HG03460 (cell line): ENCODE data around the gene SHISA4.
"Not testable (repeated sequence)": the region's sequence is repeated elsewhere in the genome, so short reads cannot be mapped to it uniquely, and the experiment has no call there.

Source experiments
- ATAC-seq: cut with Tn5 transposase; IDR thresholded peaks from one replicate; pipeline ENCODE4 v1.9.1; 2021; ENCODE audit not compliant: unreplicated experiment

SHISA4 gene

DNA sequence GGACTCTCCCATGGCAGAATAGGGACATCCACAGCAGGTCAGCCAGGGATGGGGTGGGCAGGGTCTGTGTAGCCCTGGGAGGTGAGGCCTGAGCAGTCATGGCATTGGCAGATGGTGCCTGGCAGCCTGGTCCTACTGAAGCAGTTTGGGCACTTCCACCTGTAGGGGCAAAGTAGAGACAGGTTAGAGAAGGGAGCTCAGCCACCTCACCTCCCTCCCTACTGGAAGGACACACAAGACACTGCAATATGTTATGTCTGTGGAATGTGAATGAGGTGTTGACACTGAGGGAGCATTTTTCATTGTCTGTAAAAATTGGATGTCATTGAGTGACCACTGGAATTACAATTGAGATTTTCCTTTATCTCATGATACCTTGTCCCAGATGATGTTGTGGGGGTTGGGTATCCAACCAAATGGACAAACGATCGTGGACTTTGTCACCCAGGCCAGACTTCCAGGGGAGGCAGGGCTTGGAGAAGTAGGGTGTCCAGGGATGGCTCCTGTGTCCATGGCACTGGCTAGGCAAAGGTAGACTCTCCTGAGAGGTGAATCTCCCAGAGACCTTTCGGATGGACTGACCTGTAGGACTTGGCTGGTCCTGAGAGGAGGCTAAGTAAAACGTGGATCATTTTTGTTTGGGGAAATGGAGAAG is 9.7 kb downstream of the SHISA4 start:
- ATAC-seq: no peak

GRCh38 chr1:201898992-201899391 is 10.3 kb downstream of the SHISA4 start:
- ATAC-seq: no peak

- no peak for ATAC-seq
Measured at GRCh38 chr1:201899683-201900429, 11.2 kb downstream of the SHISA4 start.

DNA sequence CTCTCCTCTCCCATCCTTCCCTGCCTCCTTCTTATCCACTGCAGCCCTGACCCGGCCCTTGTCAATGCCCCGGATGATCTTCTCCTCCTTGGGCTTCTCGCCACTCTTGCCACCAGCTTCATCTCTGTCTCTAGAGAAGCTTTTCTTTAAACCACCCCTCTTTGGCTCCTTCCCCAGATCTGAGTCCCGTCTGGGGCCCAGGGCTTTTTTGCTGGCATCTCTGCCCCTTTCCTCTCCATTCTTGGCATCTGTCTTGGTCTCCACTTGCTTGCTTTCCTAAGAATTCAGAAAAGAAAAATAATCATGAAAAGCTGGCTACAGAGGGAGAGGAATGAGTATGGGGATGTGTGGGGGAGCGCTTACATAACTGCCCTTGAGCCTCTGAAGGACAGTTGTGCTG is 11.8 kb downstream of the SHISA4 start:
- ATAC-seq: no peak

DNA sequence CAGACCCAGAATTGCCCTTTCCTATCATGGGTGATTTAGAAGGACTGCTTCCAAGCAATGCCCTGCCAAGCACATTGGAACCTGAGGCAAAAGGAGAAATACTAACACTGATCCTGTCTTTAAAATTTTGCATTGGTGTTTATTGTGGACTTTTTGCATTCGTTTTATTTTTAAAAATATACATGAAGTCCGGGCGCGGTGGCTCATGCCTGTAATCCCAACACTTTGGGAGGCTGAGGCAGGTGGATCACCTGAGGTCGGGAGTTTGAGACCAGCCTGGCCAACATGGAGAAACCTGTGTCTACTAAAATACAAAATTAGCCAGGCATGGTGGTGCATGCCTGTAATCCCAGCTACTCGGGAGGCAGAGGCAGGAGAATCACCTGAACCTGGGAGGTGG is 12.3 kb downstream of the SHISA4 start:
- ATAC-seq: not testable (repeated sequence)

- ATAC-seq: no peak
Measured at GRCh38 chr1:201902198-201902597, 13.5 kb downstream of the SHISA4 start.

- no peak for ATAC-seq
Measured at GRCh38 chr1:201903135-201903534, 14.4 kb downstream of the SHISA4 start.

- ATAC-seq: no peak
Measured at GRCh38 chr1:201904579-201904978, 15.9 kb downstream of the SHISA4 start.

DNA sequence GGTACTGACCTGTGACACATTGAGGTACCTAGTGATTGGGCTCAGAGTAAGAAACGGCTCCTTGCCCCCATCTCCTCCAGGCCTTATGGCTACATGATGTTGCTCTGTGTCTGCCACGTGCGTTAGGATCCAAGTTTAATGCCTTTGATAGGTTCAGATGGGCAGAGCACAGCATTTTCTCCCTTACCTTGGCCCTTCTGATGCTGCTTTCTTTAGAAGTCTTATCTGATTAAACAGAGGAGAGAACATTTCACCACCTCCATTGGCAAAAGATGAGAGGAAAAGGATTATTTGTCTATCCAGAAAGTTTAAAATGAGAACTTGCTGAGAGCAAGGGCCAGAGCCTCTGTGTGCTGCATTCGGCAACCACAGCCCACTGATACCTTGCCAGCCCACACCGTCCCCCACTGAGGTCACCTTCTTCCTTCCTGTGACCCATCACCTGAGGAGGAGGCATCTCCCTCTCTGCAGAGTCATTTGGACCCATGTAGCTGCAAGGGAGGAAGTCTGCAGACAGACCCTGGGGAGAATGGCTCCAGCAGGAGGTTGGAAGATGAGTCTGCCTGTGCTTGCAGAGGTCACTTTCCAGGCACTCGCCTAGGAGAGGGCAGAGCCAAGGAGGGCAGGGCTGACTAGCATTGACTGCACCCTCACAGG is 16.7 kb downstream of the SHISA4 start:
- no peak for ATAC-seq

DNA sequence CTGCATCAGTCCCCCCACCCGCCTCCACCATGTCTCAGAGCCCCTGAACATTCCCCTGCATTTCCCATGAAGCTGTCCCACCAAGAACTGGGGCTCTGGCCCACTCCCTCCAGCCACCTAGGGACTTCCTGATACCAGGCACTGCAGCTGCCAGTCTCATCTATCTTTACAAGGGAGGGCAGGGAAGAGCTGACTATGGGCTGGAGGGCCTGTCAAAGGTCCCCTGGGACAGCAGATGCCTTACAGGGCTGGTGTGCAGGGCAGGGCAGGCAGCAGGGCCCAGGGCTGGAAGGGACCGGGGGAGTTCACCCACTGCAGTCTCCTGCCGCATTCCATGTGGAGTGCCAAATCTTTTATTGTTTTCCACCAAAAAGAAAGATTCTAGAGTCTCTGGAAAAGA is 17.6 kb downstream of the SHISA4 start:
- ATAC-seq: no peak

GRCh38 chr1:201907621-201908020 is 18.9 kb downstream of the SHISA4 start:
- no peak for ATAC-seq

DNA sequence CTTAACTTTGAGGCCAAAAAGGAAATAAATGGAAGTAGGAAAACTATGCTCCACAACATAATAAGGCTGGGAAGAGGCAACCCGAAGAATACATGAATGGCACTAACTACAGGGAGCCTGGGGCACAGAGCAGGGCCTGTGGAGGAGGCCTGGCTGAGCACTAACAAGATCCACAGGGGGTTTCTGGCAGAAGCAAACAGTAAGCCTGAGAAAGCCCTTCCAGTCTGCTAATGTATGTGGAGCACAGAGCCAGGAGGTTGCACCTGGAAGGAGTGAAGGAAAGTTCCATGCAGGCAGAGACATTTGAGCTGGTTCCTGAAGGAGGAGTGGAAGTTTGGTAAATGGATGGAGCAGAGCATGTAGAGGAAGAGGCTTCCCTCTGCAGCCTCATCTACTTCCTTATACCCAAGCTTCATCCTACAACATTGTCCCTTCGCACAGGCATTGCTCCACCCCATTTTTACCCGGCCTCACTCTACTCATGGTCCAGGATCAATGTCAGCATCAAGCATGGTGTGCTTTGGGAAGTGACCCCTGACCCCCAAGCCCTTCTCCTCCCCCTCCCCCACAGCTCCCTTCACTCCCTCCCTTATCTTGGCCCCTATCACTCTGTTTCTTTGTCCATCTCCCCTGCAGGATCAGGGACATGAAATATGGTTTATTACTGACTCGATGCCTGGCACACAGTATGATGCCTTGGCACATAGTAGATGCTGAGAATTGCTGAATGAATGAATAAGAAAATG is 23.3 kb downstream of the SHISA4 start:
- ATAC-seq: no peak

GRCh38 chr1:201912832-201913231 is 24.1 kb downstream of the SHISA4 start:
- ATAC-seq: no peak

GRCh38 chr1:201914456-201915235 is 25.9 kb downstream of the SHISA4 start:
- ATAC-seq: no peak

DNA sequence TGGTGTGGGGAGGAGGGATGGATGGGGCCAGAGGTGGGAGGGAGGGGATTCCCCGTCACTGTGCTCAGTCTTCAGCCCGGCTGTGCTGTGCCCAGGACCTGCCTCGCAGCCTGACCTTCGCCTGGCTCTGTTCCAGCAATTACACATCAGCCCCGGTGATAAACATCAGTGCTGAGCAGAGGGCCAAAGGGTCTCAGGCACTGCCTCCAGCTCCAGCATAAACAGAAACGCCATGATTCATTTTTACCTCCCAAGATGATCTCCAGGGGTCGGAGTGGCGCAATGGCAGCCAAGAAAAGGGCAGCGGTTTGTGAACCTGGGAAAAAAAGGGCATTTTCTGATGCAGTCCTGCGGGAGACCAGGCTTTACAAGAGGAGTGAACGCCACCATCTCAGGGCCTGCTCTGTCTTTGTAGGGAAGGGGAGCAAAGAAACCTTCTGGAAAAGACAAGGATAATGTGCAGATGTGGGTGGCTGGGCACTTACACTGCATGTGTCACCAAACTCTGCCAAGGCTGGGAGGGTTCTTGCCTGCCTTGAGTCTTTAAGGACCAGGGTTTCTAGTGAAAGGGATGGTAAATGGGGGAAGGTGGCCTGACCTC is 28.1 kb downstream of the SHISA4 start:
- ATAC-seq: no peak

- no peak for ATAC-seq
Measured at GRCh38 chr1:201917362-201918033, 28.8 kb downstream of the SHISA4 start.

- no peak for ATAC-seq
Measured at GRCh38 chr1:201918343-201918742, 29.6 kb downstream of the SHISA4 start.

DNA sequence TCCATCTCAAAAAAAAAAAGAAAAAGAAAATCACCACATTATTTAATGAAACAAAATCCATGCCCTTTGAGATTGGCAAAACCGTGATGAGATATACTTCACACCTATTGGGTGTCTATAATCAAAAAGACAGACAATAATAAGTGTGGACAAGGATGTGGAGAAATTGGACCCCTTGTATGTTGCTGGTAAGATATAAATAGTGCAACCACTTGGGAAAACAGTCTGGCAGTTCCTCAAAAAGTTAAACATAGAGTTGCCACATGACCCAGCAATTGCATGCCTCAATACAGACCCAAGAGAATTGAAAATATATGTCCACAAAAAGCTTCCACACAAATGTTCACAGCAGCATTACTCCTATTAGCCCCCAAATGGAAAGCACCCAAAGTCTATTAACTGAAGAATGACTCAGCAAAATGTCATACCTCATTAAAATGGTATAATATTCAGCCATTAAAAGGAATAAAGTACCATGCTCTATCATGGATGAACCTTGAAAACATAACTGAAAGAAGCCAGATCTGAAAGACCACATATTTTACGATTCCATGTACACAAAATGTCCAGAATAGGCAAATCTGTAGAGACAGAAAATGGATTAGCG is 33.4 kb downstream of the SHISA4 start:
- ATAC-seq: no peak

DNA sequence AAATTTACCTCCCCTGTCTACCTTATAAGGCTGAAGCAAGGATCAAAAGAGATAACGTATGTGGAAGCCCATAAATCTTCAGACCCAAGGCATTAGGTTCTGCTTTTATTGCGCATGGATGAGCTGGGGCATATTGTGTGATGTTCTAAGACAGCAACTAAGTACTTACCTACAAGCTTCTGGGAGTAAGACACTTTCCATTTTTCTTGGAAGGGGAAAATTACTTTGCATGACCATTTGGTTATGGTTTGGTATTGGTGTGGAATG is 36.5 kb downstream of the SHISA4 start:
- no peak for ATAC-seq
